ENCODE data around the gene ALKBH3.

The ALKBH3 gene

DNA sequence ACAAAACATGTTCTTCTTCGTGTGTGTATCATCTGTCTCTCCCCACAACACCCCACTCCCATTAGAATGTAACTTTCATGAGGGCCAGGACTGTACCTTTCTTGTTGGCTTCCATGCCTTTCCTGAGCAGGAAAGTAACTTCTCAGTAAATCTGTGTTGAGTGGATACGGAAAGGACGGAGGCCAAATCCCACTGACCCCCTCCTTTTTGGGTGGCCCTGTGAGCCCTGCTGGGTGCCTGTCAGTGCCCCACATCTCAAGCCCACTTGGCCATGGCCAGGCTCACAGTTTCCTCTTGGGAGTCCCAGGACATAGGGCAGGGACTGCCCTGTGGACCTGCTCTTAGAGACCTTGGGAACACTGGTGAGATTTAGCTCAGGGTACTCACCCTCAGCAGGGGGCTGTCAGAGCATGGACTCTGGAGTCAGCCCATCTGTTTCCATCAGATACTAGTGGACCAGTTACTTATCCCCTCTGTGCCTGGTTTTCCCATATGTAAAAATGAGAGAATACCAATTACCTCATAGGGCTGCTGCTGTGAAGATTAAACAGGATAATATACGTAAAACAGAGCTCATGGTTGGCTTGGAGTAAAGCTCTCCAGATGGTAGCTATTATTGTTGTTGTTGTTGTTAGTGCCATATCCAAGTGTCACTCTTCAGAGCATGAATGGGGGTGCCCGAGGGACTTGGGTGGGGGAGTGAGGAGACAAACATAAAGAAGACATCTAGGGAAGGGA lies 60.8 kb downstream of the ALKBH3 start:
- DNase-seq (ENCODE audit: low read depth in 1 of 2, low spot score in 1 of 2), result no peak
- Histone ChIP-seq H3K27me3 (ENCODE audit: insufficient read depth, poor library complexity, severe bottlenecking) (peaks cover 30% of the 10 kb centered on the region), H3K4me3 (replicated peaks; ENCODE audit: insufficient read depth, low read length) (peak overlapping the region; percentile 44; the same call in 1 of the 2 replicates), H3K27ac (replicated peaks) (no peak overlapping the region)
- TF ChIP-seq, protein P1, sequence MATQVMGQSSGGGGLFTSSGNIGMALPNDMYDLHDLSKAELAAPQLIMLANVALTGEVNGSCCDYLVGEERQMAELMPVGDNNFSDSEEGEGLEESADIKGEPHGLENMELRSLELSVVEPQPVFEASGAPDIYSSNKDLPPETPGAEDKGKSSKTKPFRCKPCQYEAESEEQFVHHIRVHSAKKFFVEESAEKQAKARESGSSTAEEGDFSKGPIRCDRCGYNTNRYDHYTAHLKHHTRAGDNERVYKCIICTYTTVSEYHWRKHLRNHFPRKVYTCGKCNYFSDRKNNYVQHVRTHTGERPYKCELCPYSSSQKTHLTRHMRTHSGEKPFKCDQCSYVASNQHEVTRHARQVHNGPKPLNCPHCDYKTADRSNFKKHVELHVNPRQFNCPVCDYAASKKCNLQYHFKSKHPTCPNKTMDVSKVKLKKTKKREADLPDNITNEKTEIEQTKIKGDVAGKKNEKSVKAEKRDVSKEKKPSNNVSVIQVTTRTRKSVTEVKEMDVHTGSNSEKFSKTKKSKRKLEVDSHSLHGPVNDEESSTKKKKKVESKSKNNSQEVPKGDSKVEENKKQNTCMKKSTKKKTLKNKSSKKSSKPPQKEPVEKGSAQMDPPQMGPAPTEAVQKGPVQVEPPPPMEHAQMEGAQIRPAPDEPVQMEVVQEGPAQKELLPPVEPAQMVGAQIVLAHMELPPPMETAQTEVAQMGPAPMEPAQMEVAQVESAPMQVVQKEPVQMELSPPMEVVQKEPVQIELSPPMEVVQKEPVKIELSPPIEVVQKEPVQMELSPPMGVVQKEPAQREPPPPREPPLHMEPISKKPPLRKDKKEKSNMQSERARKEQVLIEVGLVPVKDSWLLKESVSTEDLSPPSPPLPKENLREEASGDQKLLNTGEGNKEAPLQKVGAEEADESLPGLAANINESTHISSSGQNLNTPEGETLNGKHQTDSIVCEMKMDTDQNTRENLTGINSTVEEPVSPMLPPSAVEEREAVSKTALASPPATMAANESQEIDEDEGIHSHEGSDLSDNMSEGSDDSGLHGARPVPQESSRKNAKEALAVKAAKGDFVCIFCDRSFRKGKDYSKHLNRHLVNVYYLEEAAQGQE (IDR thresholded peaks at IDR 0.05; ENCODE audit: insufficient replicate concordance, low read depth), result no peak
- TF ChIP-seq POLR2AphosphoS5 (IDR thresholded peaks at IDR 0.05; ENCODE audit: low read depth) (no peak), GABPA (IDR thresholded peaks at IDR 0.05; ENCODE audit: low read depth) (no peak)

GRCh38 chr11:43942662-43943371 lies 62.2 kb downstream of the ALKBH3 start:
- H3K4me3 ChIP-seq (replicated peaks; ENCODE audit: insufficient read depth, low read length), result peak overlapping the region; percentile 44
- H3K27ac ChIP-seq (replicated peaks), result no peak overlapping the region
- DNase-seq (ENCODE audit: low read depth in 1 of 2, low spot score in 1 of 2), result peak in 1 of 2 experiments; percentile 30
- H3K27me3 ChIP-seq (ENCODE audit: insufficient read depth, poor library complexity, severe bottlenecking), result peaks cover 30% of the 10 kb centered on the region
- TF ChIP-seq GABPA (IDR thresholded peaks at IDR 0.05; ENCODE audit: low read depth) (no peak), SPI1 (IDR thresholded peaks at IDR 0.05; ENCODE audit: borderline replicate concordance, low read depth) (no peak), CTCF (IDR thresholded peaks at IDR 0.05; ENCODE audit: insufficient read depth, low read length) (no peak), POLR2AphosphoS5 (IDR thresholded peaks at IDR 0.05; ENCODE audit: low read depth) (no peak)
- TF ChIP-seq, protein P1 (IDR thresholded peaks at IDR 0.05; ENCODE audit: insufficient replicate concordance, low read depth), result no peak

DNA sequence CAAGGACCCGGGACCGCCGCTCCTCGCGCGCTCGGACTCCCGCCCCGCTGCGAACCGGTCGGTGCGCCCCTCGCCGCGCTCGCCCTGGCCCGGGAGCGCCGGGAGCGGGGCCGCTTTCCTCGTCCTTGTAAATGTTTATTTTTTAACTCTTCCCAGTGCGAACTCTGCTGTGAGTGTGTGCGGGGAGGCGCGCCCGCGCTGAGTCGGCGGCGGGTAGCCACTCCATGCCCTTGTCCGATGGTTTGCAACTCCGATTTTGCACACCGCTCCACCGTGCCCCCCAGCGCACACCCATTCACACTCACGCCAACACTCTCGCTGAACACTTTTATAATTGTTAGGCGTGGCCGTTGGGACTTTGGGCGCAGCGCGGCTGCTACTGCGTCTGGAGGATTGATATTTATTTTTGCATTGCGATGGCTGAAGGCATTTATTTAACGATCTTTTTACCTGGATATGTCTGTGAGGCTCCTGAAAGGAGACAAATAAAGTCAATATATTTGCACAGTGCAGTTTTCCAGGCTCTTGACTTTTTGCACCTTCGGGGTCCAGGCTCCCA lies 62.8 kb downstream of the ALKBH3 start:
- Histone ChIP-seq H3K27ac (replicated peaks) (no peak overlapping the region), H3K4me3 (replicated peaks; ENCODE audit: insufficient read depth, low read length) (peak overlapping the region; percentile 14; the same call in 1 of the 2 replicates), H3K27me3 (ENCODE audit: insufficient read depth, poor library complexity, severe bottlenecking) (peaks cover 30% of the 10 kb centered on the region)
- no peak for TF ChIP-seq CTCF (IDR thresholded peaks at IDR 0.05; ENCODE audit: insufficient read depth, low read length)
- no peak for TF ChIP-seq SPI1 (IDR thresholded peaks at IDR 0.05; ENCODE audit: borderline replicate concordance, low read depth)
- TF ChIP-seq, protein P1 (IDR thresholded peaks at IDR 0.05; ENCODE audit: insufficient replicate concordance, low read depth), result no peak
- TF ChIP-seq GABPA (IDR thresholded peaks at IDR 0.05; ENCODE audit: low read depth), result no peak
- TF ChIP-seq POLR2AphosphoS5 (IDR thresholded peaks at IDR 0.05; ENCODE audit: low read depth), result no peak
- no peak for DNase-seq (ENCODE audit: low read depth in 1 of 2, low spot score in 1 of 2)
